Activated T-helper 9 cell treated with anti-CD3 and anti-CD28 coated beads, Interleukin-2, amount 50 U/mL, for 16 hours (primary cell): ENCODE data around the gene ZSCAN5B.
"Not testable (repeated sequence)": the region's sequence is repeated elsewhere in the genome, so short reads cannot be mapped to it uniquely, and the experiment has no call there.

ENCODE experiments used
- DNase-seq: peaks from one replicate; pipeline ENCODE4 v3.0.0-alpha.2; 2020; ENCODE audit warnings: low read depth

The ZSCAN5B gene, protein sequence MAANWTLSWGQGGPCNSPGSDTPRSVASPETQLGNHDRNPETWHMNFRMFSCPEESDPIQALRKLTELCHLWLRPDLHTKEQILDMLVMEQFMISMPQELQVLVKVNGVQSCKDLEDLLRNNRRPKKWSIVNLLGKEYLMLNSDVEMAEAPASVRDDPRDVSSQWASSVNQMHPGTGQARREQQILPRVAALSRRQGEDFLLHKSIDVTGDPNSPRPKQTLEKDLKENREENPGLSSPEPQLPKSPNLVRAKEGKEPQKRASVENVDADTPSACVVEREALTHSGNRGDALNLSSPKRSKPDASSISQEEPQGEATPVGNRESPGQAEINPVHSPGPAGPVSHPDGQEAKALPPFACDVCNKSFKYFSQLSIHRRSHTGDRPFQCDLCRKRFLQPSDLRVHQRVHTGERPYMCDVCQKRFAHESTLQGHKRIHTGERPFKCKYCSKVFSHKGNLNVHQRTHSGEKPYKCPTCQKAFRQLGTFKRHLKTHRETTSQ

DNA sequence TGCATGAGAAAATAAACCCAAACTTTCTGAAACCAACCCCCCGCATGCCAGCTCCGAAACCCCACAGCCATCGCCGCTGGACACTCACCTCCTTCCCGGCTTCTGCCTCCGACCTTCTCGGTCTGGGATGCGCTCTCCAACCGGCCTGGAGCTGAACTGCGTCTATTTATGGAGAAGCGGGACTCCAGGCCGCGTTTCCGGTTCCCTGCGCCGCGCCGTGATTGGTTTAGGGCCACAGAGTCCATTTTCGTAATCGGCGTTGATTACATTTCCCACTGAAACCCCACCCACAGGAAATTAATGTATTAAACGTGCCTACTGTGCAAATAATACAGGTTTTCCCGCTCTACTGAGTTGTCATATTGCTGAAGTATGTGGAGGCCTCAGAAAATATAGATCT lies at the start of gene ZSCAN5B:
TSS of gene ZSCAN5B (minus strand) at position 138 of the 400 bp plus-strand sequence. CDS start 4,731 bp downstream, outside the sequence.
- DNase-seq: not testable (repeated sequence)

DNA sequence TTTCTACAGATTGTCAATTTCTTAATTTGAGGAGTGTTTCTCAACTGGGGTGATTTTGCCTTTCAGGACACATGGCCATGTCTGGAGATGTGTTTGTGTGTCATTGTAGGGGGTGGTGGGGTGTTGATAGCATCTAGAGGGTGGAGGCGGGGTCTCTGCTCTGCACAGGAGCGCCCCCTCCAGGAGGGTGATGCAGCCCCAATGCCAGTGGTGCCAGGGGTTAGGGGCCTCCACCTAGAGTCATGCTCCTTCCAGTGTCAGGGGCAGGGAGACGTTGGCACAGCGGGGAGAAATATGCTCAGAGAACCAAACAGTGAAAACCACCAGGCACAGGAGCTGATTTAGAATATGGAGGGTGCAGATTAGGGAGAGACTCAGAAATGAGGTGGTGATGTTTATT lies 48.2 kb upstream of the ZSCAN5B start:
- not testable (repeated sequence) for DNase-seq

DNA sequence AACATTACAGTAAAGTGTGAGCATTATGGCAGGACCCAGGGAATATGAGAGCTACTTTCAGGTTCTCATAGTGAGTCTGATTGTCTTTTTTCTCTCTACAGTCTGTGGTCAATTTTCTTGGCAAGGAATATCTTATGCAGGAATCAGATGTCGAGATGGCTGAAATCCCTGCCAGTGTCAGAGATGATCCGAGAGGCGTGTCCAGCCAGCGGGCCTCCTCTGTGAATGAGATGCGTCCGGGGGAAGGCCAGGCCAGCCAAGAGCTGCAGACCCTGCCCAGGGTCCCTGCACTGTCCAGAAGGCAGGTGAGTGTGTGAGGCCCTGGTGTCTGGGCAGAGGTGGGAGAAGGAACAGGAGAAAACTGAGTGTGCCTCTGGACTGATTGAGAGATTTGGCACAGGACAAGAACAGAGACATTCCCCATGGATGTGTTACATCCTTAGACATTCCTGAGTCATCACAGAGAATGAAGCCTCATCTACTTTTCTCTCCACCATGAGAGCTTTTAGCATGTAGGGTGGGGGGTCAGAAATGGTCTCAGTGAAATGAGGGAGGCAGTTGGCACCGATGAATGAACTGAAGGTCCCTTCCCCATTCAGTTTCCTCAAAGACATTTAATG lies 47.6 kb upstream of the ZSCAN5B start:
- DNase-seq: no peak

DNA sequence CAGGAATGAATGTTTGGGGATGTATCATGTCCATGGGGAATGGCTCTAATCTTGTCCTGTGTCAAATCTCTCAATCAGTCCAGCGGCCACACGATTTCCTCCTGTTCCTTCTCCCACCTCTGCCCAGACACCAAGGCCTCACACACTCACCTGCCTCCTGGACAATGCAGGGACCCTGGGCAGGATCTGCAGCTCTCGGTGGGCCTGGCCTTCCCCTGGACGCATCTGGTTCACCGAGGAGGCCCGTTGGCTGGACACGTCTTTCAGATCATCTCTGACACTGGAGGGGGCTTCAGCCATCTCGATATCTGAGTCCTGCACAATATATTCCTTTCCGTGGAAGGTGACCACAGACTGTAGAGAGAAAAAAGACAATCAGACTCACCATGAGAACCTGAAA lies 25.9 kb upstream of the ZSCAN5B start:
- DNase-seq: no peak

DNA sequence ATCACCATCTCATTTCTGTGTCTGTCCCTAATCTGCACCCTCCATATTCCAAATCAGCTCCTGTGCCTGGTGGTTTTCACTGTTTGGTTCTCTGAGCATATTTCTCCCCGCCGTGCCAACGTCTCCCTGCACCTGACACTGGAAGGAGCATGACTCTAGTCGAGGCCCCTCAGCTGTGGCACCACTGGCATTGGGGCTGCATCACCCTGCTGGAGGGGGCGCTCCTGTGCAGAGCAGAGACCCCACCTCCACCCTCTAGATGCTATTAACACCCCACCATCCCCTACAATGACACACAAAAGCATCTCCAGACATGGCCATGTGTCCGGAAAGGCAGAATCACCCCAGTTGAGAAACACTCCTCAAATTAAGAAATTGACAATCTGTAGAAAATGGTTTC lies 25.3 kb upstream of the ZSCAN5B start:
- DNase-seq: no peak

DNA sequence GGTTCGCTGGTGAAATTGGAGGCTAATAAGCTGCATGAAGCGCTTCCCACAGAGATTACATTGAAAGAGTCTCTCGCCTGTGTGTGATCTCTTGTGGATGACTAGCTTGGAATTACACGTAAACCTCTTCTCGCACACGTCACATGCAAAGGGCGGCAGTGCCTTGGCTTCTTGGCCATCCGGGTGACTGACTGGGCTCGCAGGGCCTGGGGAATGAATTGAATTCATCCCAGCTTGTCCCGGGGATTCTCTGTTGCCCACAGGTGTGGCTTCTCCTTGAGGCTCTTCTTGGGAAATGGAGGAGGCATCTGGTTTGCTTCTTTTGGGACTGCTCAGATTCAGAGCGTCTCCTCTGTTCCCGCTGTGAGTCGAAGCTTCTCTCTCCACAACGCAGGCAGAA lies 24.3 kb upstream of the ZSCAN5B start:
- DNase-seq: no peak

DNA sequence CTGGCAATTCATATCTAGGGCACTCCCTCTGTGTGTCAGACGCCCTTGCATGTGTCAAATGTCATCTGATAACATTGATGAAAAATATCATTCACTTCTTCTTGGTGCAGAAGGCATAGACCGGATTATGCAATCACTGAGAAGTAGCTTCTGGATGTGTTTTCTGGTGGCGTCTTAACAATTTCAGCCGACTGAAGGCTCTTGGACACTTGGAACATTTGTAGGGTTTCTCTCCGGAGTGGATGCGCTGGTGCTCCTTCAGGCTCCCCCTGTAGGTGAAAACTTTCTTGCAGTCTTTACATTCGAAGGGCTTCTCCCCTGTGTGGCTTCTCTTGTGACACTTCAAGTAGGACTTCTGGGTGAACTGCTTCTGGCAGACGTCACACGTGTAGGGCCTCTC lies 23.9 kb upstream of the ZSCAN5B start:
- not testable (repeated sequence) for DNase-seq

DNA sequence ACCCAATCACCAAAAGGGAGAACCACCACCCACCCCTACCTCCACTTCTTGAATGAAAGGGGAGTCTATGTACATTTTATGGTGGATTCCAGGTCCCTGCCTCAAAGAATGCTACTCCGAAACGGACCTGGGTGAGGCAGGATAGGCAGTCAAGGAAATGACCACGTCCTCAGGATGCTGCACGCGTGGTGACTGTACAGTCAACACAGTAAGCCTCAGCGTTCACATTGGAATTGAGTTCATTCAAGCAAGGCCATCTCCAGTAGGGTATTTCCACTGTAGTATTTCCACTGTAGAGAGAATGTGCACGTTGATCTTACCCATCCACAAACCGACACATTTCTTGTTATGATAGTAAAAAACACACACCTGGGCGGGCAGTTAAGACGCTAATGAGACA lies 21.4 kb upstream of the ZSCAN5B start:
- no peak for DNase-seq

DNA sequence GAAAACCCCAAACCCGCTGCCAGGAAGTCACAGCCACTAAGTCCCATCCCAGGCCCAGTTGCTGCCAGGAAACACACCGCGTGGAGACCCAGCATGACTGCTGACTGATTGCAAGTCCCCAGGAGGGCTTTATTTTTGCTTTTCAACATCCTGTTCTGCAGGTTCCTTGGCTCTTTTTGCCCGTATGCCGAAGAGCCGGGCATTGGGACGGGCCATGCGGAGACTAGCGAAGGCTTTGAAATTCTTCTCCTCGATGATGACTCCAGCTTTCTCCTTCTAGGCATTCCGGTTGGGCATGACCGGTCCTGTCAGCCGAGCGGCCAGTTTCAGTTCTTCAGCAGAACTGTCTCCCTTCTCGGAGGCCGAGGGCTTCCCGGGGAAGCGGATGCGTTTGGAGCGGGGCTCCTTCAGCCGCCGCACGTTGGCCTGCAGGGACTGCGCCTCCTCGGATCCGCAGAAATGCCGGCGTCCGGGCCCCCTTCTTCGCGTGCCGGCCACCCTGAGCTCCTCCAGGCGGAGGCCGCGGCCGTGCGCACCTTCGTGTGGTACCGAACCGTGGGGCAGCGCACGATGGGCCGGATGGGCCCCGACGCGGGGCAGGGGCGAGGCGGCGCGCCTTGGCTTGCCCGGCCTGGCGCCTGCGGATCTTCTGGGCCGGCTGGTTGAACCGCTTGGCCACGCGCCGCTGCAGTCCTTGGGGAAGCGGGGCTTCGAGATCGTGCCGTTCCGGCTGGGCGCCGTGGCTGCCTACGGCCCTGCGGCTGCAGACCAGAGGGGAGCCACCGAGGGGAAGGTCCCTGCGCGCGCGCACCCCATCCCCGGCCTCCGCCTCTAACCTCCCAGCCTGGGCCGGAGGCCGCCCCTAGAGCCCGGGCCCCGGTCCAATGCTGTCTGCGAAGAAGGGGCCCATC lies 19.7 kb upstream of the ZSCAN5B start:
- DNase-seq: no peak

DNA sequence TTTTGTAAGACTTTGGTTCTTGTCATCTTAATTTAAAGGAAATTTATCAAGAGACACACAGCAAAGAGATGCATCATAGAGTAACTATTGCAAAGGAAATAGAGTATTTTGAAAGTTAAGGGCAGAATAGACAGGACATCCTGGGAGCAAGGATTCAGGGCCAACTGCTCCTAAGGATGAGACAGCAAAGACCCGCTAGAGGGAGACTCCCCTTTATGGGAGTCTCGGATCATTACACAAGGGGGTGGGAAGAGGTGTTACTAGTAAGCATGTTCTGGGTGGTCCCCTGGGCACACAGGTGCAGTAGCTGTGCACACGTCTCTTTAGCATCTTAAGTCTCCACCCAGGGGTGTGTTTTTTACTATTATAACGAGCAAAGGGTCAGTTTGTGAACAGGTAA lies 14.1 kb upstream of the ZSCAN5B start:
- no peak for DNase-seq

DNA sequence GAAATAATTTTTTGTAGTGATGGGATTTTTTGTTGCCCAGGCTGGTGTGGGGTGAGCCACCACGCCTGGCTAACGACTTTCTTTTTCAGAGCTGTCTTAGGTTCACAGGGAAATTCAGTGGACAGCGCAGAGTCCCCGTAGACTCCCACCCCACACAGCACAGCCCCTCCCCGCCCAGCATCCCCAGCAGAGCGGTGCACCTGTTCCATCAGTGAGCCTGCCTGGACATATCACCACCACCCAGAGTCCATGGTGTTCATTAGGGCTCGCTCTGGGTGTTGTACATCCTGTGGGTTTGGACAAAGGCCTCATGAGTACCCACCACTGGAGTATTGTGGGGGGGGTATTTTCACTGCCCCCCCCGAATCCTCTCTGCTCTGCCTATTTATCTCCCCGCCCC lies 12.5 kb upstream of the ZSCAN5B start:
- not testable (repeated sequence) for DNase-seq

DNA sequence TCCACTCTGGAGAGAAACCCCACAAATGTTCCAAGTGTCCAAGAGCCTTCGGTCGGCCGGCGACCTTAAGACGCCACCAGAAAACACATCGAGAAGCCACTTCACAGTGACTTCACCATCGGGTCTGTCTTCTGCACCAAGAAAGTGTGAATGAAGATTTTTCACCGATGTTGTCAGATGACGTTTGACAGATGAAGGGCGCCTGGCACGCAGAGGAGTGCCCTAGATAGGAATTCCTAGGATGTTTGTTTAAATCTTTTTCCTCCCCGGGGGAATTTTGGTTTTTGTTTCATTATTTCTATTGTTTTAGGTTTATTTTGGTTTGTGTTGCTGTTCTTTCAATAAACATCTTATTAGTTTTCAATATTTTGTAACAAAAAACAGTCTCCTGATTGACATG lies 11.5 kb upstream of the ZSCAN5B start:
- no peak for DNase-seq

DNA sequence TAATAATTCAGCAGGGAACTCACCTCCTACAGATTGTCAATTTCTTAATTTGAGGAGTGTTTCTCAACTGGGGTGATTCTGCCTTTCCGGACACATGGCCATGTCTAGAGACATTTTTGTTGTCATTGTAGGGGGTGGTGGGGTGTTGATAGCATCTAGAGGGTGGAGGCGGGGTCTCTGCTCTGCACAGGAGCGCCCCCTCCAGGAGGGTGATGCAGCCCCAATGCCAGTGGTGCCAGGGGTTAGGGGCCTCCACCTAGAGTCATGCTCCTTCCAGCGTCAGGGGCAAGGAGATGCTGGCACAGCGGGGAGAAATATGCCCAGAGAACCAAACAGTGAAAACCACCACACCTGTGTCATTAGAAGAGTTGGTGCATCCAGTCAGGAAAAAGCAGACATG lies 10.0 kb upstream of the ZSCAN5B start:
- DNase-seq: not testable (repeated sequence)

DNA sequence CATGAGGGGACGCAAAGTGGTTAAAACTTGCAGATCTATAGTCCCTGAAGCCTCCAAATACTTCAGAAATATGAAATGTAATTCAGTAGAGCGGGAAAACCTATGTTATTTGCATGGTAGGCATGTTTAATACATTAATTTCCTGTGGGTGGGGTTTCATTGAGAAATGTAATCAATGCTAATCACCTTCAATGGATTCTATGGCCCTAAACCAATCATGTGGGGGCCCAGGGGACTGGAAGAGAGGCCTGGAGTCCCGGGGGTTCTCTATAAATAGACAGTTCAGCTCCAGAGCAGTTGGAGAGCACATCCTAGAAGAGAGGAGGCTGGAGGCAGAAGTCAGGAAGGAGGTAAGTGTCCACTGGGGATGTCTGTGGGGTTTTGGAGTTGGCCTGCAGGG lies 4.4 kb upstream of the ZSCAN5B start, which contains the start of gene ZSCAN5C:
TSS of gene ZSCAN5C (plus strand) at position 301 of the 400 bp plus-strand sequence. CDS start 3,641 bp downstream, outside the sequence.
- no peak for DNase-seq

DNA sequence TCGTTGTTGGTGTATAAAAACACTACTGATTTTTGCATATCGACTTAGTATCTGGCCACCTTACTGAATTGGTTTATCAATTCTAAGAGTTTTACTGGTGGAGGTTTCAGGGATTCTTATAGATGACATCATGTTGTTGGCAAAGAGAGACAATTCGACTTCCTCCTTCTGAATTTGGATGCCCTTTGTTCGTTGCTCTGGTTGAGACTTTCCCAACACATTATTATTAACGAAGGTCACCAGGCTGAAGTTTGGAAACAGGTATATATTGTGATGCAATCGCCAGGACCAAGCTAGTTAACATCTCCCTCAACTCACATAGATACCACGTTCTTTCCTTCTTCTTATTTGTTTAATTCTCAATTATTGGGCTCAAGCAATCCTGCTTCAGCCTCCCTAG lies 2.1 kb upstream of the ZSCAN5B start:
- no peak for DNase-seq

DNA sequence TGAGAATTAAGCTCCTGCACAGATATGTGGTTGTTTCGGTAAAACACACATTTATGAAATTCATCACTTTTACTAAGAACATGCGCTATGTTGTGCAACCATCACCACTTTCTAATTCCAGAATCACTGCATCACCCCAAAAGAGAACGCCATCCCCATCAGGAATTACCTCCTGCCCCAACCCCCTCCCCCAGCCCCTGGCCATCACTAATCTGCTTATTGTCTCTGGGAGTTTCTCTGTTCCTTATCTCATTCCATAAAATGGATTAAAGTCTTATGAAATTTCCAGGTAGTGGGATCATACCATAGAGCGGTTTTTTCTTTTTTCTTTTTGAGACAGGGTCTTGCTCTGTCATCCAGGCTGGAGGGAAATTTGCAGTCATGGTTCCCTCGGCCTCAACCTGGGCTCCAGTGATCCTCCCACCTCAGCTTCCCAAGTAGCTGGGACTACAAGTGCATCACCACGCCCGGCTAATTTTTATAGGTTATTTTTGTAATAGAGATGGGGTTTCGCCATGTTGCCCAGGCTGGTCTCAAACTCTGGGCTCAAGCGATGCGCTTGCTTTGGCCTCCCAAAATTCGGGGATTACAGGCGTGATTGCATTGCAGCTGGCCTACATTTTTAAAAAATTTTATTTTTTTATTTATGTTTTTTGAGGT lies 3.5 kb downstream of the ZSCAN5B start:
- DNase-seq: no peak

DNA sequence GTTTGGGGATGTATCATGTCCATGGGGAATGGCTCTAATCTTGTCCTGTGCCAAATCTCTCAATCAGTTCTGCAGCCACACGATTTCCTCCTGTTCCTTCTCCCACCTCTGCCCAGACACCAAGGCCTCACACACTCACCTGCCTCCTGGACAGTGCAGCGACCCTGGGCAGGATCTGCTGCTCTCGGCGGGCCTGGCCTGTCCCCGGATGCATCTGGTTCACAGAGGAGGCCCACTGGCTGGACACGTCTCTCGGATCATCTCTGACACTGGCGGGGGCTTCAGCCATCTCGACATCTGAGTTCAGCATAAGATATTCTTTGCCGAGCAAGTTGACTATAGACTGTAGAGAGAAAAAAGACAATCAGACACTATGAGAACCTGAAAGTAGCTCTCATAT lies 5.9 kb downstream of the ZSCAN5B start:
- no peak for DNase-seq

DNA sequence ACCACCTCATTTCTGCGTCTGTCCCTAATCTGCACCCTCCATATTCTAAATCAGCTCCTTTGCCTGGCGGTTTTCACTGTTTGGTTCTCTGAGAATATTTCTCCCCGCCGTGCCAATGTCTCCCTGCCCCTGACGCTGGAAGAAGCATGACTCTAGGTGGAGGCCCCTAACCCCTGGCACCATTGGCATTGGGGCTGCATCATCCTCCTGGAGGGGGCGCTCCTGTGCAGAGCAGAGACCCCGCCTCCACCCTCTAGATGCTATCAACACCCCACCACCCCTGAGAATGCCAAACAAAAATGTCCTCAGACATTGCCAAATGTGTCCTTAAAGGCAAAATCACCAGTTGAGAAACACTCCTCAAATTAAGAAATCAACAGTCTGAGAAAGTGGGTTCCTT lies 6.5 kb downstream of the ZSCAN5B start:
- DNase-seq: no peak

DNA sequence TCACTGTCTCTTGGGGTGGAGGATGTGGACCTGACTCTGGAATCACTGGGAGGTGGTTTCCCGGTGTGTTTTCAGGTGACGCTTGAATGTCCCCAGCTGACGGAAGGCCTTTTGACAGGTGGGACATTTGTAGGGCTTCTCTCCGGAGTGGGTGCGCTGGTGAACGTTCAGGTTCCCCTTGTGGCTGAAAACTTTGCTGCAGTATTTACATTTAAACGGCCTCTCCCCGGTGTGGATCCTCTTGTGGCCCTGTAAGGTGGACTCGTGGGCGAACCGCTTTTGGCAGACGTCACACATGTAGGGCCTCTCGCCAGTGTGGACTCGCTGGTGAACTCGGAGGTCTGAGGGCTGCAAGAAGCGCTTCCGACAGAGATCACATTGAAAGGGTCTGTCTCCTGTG lies 7.8 kb downstream of the ZSCAN5B start:
- no peak for DNase-seq

DNA sequence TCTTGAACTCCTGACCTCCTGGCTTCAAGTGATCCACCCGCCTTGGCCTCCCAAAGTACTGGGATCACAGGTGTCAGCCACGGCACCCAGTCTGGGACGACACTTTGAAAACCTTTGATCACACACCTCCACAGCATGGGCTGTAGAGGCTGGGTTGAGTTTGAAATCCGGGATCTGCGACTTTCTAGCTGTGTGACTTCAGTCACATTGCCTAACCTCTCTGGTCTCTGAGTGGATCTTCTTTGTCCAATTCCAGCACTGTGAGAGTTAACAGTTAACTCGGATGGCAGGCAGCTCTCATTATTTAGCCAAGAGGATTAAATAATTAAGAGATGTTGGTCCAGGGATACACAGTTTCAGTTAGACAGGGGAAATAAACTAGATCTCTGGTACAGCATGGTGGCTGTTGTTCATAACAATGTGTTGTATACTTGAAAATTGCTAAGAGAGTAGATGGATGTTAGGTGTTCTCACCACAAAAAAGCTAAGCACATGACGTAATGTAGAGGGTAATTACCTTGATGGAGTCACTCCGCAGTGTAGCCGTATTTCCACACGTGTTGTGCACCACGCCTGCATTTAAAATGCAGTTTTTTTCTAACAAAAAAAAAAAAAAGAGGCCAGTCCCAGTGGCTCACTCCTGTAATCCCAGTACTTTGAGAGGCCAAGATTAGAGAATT lies 19.9 kb downstream of the ZSCAN5B start:
- no peak for DNase-seq

DNA sequence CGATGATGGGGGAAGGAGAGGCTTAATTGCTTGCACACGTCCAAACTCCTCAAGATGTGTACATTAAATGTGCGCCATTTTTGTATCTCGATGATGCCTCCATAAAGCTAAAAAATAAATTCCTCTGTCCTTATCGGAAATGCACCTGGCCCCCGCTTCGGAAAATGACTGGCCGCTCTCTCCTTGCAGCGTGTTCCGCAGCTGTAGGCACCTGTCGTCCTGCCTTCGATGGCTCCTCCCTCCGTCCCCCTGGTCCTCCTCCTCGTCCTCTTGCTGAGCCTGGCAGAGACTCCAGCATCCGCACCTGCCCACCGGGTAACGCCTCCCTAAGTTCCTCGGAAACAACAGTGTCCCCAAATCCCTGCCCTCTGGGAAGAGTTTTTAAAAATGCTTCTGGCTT lies 20.7 kb downstream of the ZSCAN5B start:
- DNase-seq: no peak
